ENCODE measurements around the gene TAS2R38. TPM values are rescaled to one million over a fixed set of nuclear protein-coding genes. Genes with fewer than 3 reads are reported as not detected.

Gene TAS2R38
- total RNA-seq, 1 experiment from 2014 or later, result not detected

DNA sequence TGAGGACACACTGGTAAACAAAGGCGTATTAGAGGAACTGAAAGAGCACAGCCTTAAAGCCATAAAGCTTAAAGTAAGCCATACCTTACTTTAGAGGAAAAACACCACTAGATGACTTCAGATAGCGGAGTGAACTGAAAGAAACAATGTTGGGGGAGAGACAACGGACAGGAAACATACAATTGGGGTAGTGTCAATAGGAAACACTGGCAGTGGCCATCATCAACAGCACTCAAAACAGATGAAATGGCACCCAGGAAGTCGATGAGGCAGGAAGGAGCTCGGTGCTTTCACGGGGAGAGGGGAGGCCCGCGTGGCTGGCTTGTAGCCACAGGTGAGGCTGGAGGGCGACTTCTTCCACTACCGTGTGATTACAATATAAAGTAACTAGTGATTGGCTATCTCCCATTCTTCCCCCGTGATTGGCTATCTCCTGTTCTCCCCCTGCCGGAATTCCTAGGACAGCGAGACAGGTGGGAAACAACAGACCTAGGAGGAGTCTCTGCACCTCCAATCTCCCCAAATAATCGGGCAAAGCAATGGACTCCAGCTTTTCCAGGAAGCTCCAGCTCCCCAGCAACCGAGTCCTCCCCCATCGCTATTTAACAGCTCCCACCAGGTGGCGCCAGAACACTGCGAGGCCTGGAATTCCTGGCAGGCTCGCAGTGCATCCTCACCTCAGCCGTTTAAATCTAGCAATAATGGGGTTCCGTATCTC is 2.4 kb upstream of the TAS2R38 start:
- TF ChIP-seq, protein P1, sequence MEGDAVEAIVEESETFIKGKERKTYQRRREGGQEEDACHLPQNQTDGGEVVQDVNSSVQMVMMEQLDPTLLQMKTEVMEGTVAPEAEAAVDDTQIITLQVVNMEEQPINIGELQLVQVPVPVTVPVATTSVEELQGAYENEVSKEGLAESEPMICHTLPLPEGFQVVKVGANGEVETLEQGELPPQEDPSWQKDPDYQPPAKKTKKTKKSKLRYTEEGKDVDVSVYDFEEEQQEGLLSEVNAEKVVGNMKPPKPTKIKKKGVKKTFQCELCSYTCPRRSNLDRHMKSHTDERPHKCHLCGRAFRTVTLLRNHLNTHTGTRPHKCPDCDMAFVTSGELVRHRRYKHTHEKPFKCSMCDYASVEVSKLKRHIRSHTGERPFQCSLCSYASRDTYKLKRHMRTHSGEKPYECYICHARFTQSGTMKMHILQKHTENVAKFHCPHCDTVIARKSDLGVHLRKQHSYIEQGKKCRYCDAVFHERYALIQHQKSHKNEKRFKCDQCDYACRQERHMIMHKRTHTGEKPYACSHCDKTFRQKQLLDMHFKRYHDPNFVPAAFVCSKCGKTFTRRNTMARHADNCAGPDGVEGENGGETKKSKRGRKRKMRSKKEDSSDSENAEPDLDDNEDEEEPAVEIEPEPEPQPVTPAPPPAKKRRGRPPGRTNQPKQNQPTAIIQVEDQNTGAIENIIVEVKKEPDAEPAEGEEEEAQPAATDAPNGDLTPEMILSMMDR (IDR thresholded peaks at IDR 0.05; ENCODE audit: unreplicated experiment), result peak; percentile 91
- Mint-ChIP-seq H3K36me3 (ENCODE audit: insufficient read depth, unreplicated experiment) (no peaks in the 10 kb centered on the region), H3K9me3 (ENCODE audit: low read depth, unreplicated experiment) (no peaks in the 10 kb centered on the region), H3K27ac (ENCODE audit: unreplicated experiment) (peak overlapping the region; percentile 43), H3K4me3 (ENCODE audit: low read depth, unreplicated experiment) (peak overlapping the region; percentile 64), H3K4me1 (ENCODE audit: low read depth, unreplicated experiment) (peaks cover 10% of the 10 kb centered on the region), H3K27me3 (ENCODE audit: unreplicated experiment) (peaks cover 15% of the 10 kb centered on the region)
- BruUV-seq (replicated peaks), result no TSS peak
- intact Hi-C loops (cut with micrococcal nuclease; ENCODE audit: unreplicated experiment), result loop anchor here (1.0 to 5.0 kb wide), 7 partner anchors 55 to 506 kb away; partner anchors contain the start of gene MGAM2
- DNase-seq, result peak; percentile 90
- CTCF ChIA-PET, result interaction anchor here (0.5 to 2.1 kb wide), 23 partner anchors 9 to 963 kb away, joined by 3 to 8 read pairs (median 3); partner anchors contain the start of genes LLCFC1 and SSBP1

DNA sequence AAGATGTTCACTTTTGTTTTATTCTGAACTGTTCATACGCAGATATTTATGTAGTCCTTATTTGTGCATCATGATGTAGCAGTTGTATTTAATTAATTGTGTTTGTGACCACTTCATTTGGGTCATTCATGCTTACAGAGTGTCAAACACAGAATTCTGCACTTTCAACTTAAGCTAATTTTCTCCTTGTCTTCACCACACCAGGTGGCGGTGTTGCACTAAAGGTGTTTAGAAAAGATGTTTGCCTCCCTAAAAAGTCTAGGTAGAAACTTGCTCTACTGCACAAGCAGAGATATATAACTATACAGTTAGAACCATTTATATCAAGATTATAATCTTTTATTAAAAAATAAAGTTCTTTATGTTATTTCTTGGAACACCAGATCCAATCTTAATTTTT is 1.3 kb upstream of the TAS2R38 start:
- peak; percentile 58 for DNase-seq
- no peak overlapping the region for H3K4me3 Mint-ChIP-seq (ENCODE audit: low read depth, unreplicated experiment)
- TF ChIP-seq, protein P1 (IDR thresholded peaks at IDR 0.05; ENCODE audit: unreplicated experiment), result peak; percentile 56
- BruUV-seq (replicated peaks), result no TSS peak
- H3K4me1 Mint-ChIP-seq (ENCODE audit: low read depth, unreplicated experiment), result peaks cover 10% of the 10 kb centered on the region
- H3K36me3 Mint-ChIP-seq (ENCODE audit: insufficient read depth, unreplicated experiment), result no peaks in the 10 kb centered on the region
- H3K9me3 Mint-ChIP-seq (ENCODE audit: low read depth, unreplicated experiment), result no peaks in the 10 kb centered on the region
- H3K27ac Mint-ChIP-seq (ENCODE audit: unreplicated experiment), result no peak overlapping the region
- intact Hi-C loops (cut with micrococcal nuclease; ENCODE audit: unreplicated experiment), result loop anchor here (5.0 kb wide), 4 partner anchors 137 to 507 kb away; partner anchors contain the start of gene MGAM2
- H3K27me3 Mint-ChIP-seq (ENCODE audit: unreplicated experiment), result peaks cover 15% of the 10 kb centered on the region
- CTCF ChIA-PET, result interaction anchor here (0.8 to 2.1 kb wide), 9 partner anchors 38 to 503 kb away, joined by 3 to 8 read pairs (median 3); partner anchors contain the start of gene SSBP1

DNA sequence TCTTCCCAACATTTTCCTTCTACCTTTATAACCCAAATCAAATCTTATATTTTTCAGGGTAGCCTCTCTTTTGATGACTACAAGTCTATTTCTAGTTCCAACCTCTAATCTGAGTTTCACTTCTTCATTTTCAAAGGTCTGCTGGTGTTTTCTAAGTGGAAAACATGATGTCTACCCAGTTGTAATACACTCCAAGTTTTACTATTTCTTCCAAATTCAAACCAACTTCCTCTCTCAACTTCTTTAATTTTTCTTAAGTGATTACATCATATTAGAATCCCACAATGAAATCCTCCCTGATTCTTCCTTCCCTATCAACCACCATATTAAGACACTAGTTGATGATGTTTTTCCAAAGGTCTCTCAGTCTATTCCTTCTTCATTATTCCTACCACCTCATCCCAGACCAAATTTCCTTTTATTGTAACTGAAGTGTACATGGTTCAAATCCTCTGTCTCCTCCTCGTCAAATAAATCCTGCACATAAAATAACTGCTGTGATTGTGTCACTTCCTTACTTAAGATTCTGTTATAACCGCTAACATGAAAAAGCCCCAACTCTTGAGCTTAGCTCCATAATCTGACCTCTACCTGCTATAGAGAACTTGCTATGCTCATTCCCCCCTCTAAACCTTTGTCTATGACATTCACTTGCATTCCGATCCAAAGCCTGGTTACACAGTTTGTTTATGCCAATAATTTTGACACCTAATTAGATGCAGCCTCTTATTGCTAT is 12.7 kb downstream of the TAS2R38 start:
- CTCF ChIA-PET, result no interaction called here
- BruUV-seq (replicated peaks), result no TSS peak

DNA sequence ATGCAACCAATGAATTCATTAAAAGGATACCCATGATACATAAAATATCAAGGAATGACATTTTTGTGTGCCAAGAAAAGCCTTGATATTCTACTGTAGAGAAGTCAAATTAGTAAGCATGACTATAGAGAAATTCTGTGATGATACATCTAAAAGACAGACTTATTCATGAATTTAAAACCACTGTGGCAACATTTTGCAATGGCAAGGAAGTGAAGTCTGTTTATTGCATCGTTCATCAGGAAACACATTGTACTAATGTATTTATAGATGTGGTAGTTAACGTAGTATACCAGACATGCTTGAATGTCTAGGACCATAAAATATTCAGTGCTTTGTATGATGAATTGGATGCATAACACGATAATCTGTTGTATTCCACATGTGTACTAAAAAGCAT is 17.5 kb downstream of the TAS2R38 start:
- intact Hi-C loops (cut with micrococcal nuclease; ENCODE audit: unreplicated experiment), result no loop called here
- TF ChIP-seq, protein P1 (IDR thresholded peaks at IDR 0.05; ENCODE audit: unreplicated experiment), result no peak
- H3K27me3 Mint-ChIP-seq (ENCODE audit: unreplicated experiment), result no peaks in the 10 kb centered on the region
- DNase-seq, result no peak
- no peaks in the 10 kb centered on the region for H3K36me3 Mint-ChIP-seq (ENCODE audit: insufficient read depth, unreplicated experiment)
- no TSS peak for BruUV-seq (replicated peaks)
- no peaks in the 10 kb centered on the region for H3K4me1 Mint-ChIP-seq (ENCODE audit: low read depth, unreplicated experiment)
- no peaks in the 10 kb centered on the region for H3K9me3 Mint-ChIP-seq (ENCODE audit: low read depth, unreplicated experiment)
- no peak overlapping the region for H3K27ac Mint-ChIP-seq (ENCODE audit: unreplicated experiment)
- CTCF ChIA-PET, result no interaction called here
- H3K4me3 Mint-ChIP-seq (ENCODE audit: low read depth, unreplicated experiment), result no peak overlapping the region

More for the DNA sequence above, 12.7 kb downstream of the TAS2R38 start:
- TF ChIP-seq, protein P1 (IDR thresholded peaks at IDR 0.05; ENCODE audit: unreplicated experiment), result no peak
- DNase-seq, result no peak
- Mint-ChIP-seq H3K27ac (ENCODE audit: unreplicated experiment) (no peak overlapping the region), H3K4me1 (ENCODE audit: low read depth, unreplicated experiment) (no peaks in the 10 kb centered on the region), H3K36me3 (ENCODE audit: insufficient read depth, unreplicated experiment) (no peaks in the 10 kb centered on the region), H3K4me3 (ENCODE audit: low read depth, unreplicated experiment) (no peak overlapping the region), H3K27me3 (ENCODE audit: unreplicated experiment) (no peaks in the 10 kb centered on the region), H3K9me3 (ENCODE audit: low read depth, unreplicated experiment) (peaks cover 2% of the 10 kb centered on the region)
- intact Hi-C loops (cut with micrococcal nuclease; ENCODE audit: unreplicated experiment), result no loop called here

All from Calu3 (cell line).